CD4-positive, alpha-beta T cell treated with Interleukin-17A for 4 hours (primary cell): ENCODE data around the gene SERPINA12.

Experiments
- DNase-seq: peaks from one replicate; pipeline ENCODE4 v3.0.0-alpha.2; 2020; ENCODE audit warnings: mixed read lengths

The SERPINA12 gene

DNA sequence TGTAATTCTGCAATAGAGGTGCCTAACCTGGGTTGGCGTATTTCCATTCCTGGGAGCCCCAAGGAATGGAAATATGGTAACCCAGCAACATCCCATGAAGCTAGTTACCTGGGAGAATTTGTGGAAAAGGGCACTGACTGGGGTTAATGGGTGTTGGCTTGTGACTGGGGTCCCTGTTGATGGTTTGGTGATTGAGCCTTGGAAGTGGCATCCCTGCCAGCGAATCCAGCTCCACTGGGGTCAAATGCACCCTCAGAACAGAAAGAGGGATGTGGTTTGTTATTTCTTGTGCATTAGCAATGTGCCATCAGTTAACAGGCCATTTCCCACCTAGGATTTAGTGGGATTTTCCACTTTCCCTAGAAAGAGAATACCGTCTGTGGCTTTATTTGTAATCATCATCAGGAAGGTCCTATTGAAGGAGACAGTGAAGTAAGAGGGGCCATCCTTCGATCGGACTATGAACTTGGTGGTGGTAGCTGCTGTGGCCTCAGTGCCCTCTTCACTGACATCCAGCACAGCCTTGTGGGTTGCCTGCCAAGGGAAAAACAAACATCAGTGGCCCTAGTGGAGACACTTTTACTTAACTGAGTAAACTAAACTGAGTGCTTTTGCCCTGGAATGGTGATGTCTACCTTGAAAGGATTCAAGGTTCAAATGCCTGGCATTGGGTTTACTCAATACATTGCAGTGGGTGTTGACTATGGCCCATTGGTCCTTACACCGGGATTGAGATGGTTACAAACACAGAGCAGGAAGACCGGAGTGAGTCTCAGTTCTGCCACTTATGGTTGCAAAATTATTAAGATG, 46.3 kb downstream of the SERPINA12 start:
- DNase-seq = no peak

DNA sequence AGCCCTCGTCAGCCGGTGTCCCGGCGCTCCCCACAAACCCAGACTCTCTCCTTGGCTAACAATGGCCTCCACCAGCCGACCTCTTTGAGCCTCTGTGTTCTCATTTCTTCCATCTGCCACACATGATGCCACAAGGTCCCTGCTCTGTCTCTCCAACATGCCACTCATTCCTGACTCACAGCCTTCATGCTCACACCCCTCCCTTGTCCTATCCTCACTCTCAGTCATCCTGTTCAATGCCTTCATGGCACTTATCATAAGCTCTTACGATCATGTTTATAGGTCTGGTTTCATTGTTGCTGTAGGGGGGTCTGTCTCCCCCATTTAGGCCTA, 47.1 kb downstream of the SERPINA12 start:
- DNase-seq = no peak

DNA sequence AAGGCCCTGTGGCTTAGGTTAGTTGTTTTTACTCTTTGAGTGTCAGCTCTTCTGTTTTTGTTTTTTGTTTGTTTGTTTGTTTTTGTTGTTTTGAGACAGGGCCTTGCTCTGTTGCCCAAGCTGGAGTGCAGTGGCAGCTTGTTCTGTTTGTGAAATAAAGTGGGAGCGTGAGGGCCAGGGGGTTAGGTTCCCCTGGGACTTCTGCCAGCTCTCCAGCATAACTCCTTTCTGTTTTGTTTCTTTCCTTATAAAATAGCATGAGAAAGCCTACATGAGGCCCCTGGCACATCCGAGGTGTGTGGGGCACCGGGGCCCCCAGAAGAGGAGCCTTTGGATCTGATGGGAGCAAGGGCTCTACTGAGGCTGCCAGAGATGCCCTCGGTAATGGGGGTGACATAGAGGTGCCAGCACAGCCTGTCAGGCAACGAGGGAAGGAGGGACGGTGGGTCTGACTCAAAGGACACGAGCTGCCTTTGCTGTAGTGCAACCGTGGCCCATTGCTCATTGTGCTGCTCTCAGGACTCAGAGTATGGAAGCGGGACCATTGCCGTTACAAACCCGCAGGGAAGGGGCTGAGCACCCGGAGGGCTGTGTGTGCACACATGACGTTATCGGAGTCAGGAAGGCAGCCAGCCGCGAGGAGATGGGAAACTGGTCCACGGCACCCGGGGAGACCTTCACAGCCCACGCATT, 47.6 kb downstream of the SERPINA12 start:
- DNase-seq = no peak

DNA sequence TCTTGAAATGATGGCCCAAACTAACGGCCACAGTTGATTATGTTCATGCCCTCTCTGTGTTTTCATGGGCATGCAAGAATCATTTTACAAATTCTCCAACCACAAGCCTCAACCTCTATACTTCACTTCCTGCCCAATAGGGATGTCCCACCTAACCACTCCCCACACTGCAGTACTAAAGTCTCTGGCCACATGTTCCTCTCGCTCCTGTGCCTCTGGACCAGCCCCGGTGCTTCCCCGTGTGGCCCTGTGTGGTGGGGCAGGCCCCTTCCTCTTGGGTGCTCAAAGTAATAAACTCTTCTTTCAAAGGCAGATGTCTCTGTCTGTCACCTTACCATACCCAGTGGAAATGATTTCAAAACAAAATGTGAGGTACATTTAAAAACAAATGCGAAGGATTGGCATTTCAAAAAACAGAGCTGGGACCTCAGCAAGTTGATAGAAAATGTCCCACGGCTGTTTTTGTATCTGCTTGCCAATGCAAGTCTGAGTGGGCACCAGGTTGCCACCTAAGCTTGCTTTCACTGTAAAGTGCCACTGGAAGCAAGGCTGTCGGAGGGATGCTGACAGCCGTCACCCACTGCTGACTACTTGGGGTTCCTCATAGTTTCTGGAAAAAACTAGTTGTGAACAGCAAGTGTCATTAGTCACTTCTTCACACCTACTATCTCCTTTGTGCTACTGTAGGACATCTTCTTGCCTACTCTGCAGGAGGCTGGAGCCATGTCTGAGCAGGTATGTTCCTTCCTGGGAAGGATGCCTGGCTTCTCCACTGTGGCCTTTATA, 48.4 kb downstream of the SERPINA12 start:
- no peak for DNase-seq

DNA sequence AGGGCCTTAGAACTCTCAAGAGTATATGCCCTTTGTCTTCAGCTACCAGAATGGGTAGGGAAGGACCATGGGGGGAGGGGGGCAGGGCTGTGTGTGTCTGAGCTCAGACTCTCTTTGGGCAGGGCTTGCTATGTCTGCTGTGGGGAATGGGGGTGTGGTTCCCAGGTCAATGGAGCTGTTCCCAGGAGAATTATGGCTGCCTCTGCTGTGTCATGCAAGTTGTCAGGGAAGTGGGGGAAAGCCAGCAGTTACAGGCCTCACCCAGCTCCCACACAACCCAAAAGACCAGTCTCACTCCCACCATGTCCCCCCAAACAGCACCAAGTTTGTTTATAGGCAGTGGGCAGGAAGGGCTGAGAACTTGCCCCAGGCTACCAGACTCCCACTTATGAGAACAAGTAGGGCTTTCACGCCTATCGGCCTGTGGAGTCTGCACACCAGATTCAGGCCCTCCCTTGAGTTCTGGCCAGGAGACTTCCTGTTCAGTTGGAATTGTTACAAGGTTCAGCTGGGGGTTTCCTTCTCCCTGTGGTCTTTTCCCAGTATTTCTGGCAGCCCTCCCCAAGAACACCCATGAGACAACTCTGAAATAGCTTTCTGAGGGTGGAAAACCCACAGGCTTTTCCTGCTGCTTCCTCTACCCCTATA, 50.6 kb downstream of the SERPINA12 start:
- DNase-seq = no peak

DNA sequence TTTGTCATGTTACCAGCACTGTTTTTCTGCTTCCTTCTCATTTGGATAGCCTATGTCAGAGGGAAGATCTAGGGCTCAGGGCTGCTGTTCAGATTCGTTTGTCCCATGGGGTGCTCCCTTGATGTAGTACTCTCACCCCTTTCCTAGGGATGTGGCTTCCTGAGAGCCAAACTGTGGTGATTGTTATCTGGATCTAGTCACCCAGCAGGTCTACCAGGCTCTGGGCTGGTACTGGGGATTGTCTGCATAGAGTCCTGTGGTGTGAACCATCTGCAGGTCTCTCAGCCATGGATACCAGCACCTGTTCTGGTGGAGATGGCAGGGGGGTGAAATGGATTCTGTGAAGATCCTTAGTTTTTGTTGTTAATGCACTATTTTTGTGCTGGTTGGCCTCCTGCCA, 51.2 kb downstream of the SERPINA12 start:
- no peak for DNase-seq

DNA sequence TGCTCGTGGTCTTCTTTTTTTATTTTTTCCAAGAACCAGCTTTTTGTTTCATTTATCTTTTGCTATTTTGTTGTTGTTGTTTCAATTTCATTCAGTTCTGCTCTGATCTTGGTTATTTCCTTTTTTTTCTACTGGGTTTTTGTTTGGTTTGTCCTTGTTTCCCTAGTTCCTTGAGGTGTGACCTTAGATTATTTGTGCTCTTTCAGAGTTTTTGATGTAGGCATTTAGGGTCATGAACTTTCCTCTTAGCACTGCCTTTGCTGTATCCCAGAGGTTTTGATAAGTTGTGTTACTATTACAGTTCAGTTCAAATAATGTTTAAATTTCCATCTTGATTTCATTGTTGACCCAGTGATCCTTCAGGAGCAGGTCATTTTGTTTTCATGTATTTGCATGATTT, 53.3 kb downstream of the SERPINA12 start:
- no peak for DNase-seq

DNA sequence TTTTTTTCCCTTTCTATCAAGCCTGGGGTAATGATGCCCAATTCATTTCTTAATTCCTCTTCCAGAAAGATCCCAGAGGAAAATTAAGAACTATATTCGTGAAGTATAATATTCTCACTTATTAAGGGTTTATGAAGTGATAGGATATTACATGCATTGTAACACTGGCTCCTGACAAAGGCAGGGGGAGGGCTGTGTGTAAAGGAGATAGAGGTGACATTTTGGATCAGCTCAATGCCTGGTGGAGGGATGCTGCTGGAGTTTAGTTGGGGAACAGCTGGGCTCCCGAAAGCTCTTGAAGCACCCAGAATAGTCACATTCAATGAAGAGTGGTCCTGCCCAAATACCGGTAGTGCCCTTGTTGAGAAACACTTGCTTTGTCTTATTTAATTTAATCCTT, 57.4 kb downstream of the SERPINA12 start:
- DNase-seq = no peak

DNA sequence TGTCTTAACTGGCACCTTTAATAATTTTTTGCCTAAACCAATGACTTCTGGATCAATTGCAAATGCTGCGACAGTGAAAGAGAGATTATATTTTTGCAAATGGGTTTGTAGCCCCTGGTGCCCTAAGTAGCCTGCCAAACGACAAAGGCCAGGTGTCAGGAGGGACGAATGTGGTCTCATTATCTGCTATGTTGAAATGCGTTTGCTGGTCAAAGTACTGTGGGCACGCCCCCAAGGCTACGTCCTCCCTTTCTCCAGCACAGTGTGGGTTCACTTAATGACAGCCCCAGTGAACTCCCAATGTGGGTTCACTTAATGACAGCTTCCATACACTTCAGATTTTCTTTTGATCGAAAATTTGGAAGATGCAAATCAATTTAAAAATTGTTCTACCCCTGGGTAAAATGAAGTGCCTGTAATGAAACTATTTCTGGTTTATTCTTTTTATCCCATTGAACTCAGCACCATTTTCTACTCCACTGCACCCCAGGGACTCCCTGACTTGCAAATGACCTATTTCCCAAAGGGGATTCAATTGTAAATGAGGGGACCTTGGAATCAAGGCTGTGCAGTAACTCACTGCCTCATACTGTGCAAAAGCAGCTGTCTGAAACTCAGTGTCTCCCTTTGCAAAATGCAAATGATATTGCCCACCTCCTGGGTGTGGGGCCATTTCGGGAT, 58.0 kb downstream of the SERPINA12 start:
- DNase-seq = no peak

DNA sequence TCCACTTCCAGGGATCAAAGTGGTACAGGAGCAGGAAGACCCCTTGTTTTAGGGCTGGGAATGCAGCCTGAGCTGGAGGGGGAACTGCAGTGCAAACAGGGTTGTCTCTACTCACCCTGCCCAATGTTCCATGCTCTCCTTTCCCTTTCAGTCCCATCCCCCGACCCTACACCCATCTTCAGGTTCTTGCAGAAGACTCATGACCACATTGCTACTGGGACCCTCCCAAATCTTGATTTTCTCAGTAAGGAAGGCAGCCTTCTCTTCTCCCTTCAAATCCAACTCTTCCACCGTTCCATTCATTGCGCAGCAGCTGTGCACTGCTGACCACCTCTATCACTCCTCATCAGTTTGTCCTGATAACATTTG, 58.6 kb downstream of the SERPINA12 start:
- DNase-seq = no peak

DNA sequence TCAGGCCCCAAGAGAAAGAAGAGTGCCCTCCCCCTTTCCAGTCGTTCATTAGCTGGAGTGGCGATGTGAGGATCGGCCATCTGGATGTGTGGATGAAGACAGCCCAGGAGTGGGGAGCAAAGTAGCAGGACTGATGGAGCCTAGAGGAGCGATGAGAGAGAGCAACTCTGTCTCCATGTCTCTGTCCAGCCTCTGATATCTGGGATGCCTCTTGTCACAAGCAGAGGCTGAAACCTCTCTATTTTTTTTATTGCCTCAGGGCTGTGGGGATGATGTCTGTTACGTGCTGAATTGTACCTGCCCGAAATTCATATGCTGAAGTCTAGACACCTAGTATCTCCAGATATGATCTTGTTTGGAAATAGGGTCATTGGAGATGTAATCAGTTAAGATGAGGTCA, 59.3 kb downstream of the SERPINA12 start:
- no peak for DNase-seq

DNA sequence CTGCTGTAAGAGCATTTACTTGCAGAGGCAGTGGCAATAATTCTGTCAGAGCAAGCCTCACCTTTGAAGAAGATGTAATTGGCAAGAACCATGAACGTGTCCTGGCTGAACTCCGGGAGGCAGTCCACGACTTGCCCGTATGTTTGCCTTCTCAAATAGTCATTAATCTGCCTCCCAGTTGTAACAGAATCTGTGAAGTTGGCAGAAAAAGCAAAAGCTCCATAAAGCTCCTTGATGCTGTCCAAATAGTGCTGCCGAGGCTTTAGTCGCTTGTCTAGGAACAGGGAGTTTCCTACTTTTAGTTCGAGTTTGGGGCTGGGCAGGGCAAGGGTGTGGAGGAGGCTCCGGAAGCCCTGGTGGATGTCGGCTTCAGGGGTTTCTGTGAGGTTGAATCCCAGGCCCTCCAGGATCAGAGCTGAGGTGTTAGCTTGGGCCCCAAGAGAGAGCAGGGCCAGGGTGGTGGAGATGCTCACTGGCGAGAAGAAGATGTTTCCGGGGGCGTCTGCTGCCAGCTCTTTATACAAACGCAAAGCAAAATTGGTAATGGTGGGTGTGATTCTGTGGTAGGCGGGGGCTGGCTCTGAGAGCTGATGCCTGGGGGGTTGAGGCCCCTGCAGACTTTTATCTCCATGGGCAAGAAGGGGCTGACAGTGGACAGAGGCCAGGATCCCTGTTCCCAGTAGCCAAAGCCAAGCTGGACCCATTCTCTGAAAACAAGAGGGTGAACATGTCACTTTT, 61.0 kb downstream of the SERPINA12 start:
- DNase-seq = no peak

DNA sequence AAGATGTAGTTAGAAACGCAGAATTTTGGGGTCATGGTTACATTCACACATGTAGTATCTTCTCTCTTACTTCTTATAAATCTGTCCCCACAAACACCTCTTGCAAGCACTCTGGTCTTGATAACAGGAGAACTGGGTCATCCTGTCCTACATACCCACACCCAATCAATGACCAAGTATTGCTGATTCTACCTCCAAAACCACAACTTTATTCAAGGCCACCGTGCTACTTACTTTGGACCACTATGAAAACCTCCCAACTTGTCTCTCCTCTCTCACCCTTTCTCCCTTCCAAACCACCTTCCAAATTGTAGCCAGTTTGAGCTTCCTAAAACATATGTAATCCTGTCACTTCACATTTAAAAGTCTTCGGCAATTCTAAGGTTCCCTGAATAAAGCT, 62.1 kb downstream of the SERPINA12 start:
- no peak for DNase-seq

DNA sequence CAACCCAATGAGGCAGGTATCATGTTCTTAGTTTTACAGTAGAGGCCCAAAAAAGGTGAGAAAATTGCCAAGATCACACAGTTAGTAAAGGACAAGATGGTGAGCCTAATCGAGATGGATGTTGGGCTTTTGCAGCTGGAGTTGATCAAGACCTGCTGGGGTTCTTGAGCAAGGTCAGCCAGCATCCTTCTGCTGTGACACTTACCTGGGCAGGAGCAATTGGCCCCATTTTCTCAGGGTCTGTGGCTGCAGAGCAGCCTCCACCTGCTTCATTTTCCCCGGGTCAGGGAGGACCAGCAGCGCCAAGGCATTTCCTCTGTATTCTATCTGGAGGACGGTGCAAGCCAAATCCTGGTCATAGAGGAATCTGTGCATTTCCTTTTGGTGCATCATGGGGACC, 63.1 kb downstream of the SERPINA12 start:
- DNase-seq = no peak

DNA sequence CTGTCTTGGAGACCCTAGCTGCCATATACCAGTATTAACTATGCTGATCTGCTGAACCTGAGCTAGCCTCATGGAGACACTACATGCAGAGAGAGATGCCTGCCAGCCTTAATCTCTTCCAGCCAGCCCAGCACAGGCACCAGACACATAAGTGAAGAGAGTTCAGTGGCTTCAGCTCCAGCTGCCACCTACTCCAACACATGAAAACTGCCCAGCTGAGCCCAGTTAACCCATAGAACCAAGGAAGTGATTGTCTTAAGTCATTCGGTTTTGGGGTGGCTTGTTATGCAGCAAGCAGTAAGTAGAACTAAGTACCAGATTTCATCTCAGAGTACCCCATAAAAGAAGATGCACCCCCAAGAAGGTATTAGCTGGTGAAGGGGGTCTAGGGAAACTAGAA, 64.3 kb downstream of the SERPINA12 start:
- DNase-seq = no peak

DNA sequence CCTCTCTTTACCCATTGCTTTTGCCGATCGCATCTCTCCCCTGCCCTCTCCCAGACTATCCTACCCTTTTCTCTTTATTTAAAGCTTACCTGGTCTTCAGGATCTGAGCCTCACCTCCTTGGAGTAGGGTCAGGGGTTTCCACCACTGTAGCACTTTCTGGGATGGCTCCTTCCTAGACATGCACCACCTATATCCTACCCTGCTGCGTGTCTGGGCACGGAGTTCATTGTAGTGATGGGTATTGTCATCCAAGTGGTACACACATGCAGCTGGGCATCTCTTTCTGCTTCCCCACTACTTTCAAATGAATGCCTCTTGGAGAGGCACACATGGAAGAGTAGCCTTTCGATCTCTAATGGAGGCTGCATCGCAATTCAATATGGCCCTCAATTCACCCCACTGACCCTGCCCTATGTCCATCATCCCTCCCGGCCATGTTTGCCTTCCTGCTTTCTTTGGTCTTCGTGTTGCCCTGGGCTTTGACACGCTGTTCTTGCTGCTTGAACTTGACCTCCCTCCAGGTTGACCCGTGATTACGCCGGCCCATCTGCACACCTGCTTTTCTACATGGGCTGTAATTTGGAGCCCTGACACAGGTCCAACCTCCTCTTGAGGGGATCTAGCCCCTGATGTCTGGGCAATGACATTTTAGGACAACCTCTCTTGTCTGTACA, 67.6 kb downstream of the SERPINA12 start:
- no peak for DNase-seq

DNA sequence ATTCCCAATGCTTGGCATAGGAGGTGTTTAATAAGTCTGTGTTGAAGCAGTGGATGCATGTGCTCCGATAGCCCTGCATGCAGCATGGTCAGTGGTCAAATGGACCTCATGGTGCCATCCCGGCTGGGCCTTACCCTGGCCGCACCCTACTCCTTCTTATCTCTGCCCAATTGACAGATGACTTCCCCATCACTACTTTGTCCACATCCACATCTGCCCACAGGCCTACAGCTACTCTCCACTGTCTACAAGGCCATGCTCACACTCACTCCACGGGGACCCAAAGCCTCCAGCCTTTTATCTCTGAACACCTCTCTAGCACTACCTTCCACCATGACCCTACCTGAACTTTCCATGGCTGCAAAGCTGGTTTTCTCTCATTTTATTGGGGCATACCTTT, 68.1 kb downstream of the SERPINA12 start:
- DNase-seq = no peak

DNA sequence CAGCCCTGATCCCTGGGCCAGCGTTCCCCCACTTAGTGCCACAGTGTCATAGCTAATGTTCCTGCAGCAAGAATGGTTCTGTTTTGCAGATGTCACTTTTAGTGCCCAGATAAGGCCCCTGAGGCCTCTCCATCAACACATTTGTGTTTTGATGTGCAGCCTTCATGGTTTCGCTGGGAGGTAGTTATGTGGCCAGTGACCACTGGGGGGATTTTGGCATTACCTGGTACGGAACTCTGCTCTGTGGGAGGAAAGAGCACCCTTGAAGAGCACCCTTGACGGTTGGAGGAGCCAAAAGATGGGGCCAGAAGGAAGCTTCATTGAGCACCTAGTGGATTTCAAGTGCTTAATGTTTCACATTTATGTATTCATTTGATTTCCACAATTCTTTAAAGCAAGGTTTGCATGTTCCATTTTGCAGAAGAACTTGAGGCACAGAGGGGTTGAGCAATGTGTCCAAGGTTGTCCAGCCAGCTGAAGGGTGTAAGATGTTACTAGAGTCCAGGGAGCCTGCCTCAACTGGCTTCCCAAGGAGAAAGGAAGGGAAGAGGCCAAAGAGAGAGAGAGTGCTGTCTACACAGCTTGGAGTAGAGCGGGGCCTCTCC, 69.7 kb downstream of the SERPINA12 start:
- DNase-seq = no peak
